SK-N-SH (cell line): ENCODE measurements around the gene RBM20.

Experiments
- EZH2phosphoT487 ChIP-seq: fragments of 200-600 bp; sonication (generic); IDR thresholded peaks from 2 replicates; pipeline ENCODE4 v1.6.1; 2017; ENCODE audit warnings: low read depth, mixed run types, mild to moderate bottlenecking, antibody characterized with exemption, moderate library complexity, borderline replicate concordance
- JUND ChIP-seq: IDR thresholded peaks from 2 replicates; pipeline ENCODE4 v1.4.0; 2012
- MXI1 ChIP-seq: IDR thresholded peaks from 2 replicates; pipeline ENCODE4 v1.6.1; 2012; ENCODE audit warnings: mild to moderate bottlenecking, low read depth, low read length, improper control_type of control experiment
- POLR2AphosphoS5 ChIP-seq: IDR thresholded peaks from 2 replicates; pipeline ENCODE4 v1.6.1; 2012; ENCODE audit warnings: low read depth, low read length
- RFX5 ChIP-seq: IDR thresholded peaks from 2 replicates; pipeline ENCODE4 v1.6.1; 2012; ENCODE audit warnings: mild to moderate bottlenecking, improper control_type of control experiment, low read length
- RXRA ChIP-seq: IDR thresholded peaks from 2 replicates; pipeline ENCODE4 v1.4.0; 2012; ENCODE audit warnings: low read depth, mild to moderate bottlenecking, borderline replicate concordance
- TAF1 ChIP-seq: IDR thresholded peaks from 2 replicates; pipeline ENCODE4 v1.6.1; 2012; ENCODE audit warnings: low read depth, mild to moderate bottlenecking, low read length, moderate library complexity, borderline replicate concordance
- YY1 ChIP-seq: IDR thresholded peaks from 2 replicates; pipeline ENCODE4 v1.4.0; 2012; ENCODE audit warnings: low read depth, mild to moderate bottlenecking
- TF ChIP-seq, protein P1 (sequence below): fragments of 200-600 bp; sonication (generic); IDR thresholded peaks from 2 replicates; pipeline ENCODE4 v1.6.1; 2017; ENCODE audit warnings: antibody characterized with exemption, mild to moderate bottlenecking, moderate library complexity
- TF ChIP-seq, protein P2 (sequence below): fragments of 150-350 bp; IDR thresholded peaks from 2 replicates; pipeline ENCODE4 v1.6.1; 2017; ENCODE audit warnings: antibody characterized with exemption, low read length, low read depth, borderline replicate concordance

DNA sequence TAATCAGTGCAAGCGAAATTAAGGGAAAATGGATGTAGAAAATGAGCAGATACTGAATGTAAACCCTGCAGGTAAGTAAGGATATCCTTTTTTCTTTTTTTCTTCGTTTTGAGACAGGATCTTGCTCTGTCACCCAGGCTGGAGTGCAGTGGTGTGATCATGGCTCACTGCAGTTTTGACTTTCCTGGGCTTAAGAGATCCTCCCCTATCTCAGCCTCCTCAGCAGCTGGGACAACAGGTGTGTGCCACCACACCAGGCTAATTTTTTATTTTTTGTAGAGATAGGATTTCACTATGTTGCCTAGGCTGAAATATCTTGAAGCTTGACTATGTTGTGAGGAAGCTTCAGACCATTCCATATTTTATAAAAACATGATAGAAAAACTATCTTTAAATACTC, 231.9 kb downstream of the RBM20 start:
- TF ChIP-seq, protein P1, sequence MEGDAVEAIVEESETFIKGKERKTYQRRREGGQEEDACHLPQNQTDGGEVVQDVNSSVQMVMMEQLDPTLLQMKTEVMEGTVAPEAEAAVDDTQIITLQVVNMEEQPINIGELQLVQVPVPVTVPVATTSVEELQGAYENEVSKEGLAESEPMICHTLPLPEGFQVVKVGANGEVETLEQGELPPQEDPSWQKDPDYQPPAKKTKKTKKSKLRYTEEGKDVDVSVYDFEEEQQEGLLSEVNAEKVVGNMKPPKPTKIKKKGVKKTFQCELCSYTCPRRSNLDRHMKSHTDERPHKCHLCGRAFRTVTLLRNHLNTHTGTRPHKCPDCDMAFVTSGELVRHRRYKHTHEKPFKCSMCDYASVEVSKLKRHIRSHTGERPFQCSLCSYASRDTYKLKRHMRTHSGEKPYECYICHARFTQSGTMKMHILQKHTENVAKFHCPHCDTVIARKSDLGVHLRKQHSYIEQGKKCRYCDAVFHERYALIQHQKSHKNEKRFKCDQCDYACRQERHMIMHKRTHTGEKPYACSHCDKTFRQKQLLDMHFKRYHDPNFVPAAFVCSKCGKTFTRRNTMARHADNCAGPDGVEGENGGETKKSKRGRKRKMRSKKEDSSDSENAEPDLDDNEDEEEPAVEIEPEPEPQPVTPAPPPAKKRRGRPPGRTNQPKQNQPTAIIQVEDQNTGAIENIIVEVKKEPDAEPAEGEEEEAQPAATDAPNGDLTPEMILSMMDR: no peak
- TF ChIP-seq EZH2phosphoT487 (no peak), JUND (no peak), MXI1 (no peak), YY1 (no peak), TAF1 (no peak), RFX5 (no peak), POLR2AphosphoS5 (no peak), RXRA (no peak)
- TF ChIP-seq, protein P2, sequence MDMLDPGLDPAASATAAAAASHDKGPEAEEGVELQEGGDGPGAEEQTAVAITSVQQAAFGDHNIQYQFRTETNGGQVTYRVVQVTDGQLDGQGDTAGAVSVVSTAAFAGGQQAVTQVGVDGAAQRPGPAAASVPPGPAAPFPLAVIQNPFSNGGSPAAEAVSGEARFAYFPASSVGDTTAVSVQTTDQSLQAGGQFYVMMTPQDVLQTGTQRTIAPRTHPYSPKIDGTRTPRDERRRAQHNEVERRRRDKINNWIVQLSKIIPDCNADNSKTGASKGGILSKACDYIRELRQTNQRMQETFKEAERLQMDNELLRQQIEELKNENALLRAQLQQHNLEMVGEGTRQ: no peak
